NT2/D1 (cell line): Measurements from ENCODE around the gene SSU72.
"Not testable (repeated sequence)": the region's sequence is repeated elsewhere in the genome, so short reads cannot be mapped to it uniquely, and the experiment has no call there.

ENCODE experiments used
- DNase-seq: peaks from one replicate; pipeline ENCODE4 v3.0.0-alpha.2; 2011; ENCODE audit warnings: low read depth, low spot score
- H3K27me3 ChIP-seq: 2 replicates; pipeline ENCODE4 v1.6.0; 2011; ENCODE audit warnings: mild to moderate bottlenecking; ENCODE audit not compliant: insufficient read length, insufficient read depth
- H3K36me3 ChIP-seq: 2 replicates; pipeline ENCODE4 v1.6.1; 2011; ENCODE audit warnings: mild to moderate bottlenecking, low read length, mixed read lengths; ENCODE audit not compliant: insufficient read depth, insufficient read length
- H3K4me1 ChIP-seq: 2 replicates; pipeline ENCODE4 v1.5.1; 2011; ENCODE audit not compliant: insufficient read depth, insufficient read length
- H3K4me3 ChIP-seq: 2 replicates; pipeline ENCODE4 v1.5.1; 2011; ENCODE audit warnings: low read depth; ENCODE audit not compliant: insufficient read length
- H3K9ac ChIP-seq: 2 replicates; pipeline ENCODE4 v1.6.0; 2011; ENCODE audit warnings: low read depth; ENCODE audit not compliant: insufficient read length
- H3K9me3 ChIP-seq: 2 replicates; pipeline ENCODE4 v1.5.1; 2011; ENCODE audit warnings: mild to moderate bottlenecking, low read length; ENCODE audit not compliant: insufficient read depth
- SUZ12 ChIP-seq: IDR thresholded peaks from 2 replicates; pipeline ENCODE4 v1.6.1; 2011; ENCODE audit not compliant: insufficient read length, insufficient read depth; ENCODE audit errors: extremely low read depth
- YY1 ChIP-seq: IDR thresholded peaks from 2 replicates; pipeline ENCODE4 v1.6.1; 2011; ENCODE audit not compliant: insufficient read length, insufficient read depth
- ZNF274 ChIP-seq: IDR thresholded peaks from 2 replicates; pipeline ENCODE4 v1.6.1; 2011; ENCODE audit warnings: mild to moderate bottlenecking, low read depth, low read length

Gene SSU72

GRCh38 chr1:1598051-1598719 is 23.5 kb upstream of the SSU72 start:
- Histone ChIP-seq H3K27me3 (peaks cover 23% of the 10 kb centered on the region), H3K4me3 (no peak overlapping the region), H3K36me3 (no peaks in the 10 kb centered on the region), H3K9me3 (no peaks in the 10 kb centered on the region), H3K4me1 (peaks cover 33% of the 10 kb centered on the region), H3K9ac (peak overlapping the region; percentile 46)
- TF ChIP-seq YY1 (no peak), ZNF274 (no peak), SUZ12 (no peak)
- DNase-seq: no peak

- Histone ChIP-seq H3K9ac (peak overlapping the region; percentile 51), H3K9me3 (no peaks in the 10 kb centered on the region), H3K36me3 (no peaks in the 10 kb centered on the region), H3K27me3 (peaks cover 23% of the 10 kb centered on the region), H3K4me3 (peak overlapping the region; percentile 12), H3K4me1 (peaks cover 32% of the 10 kb centered on the region)
- TF ChIP-seq YY1 (no peak), ZNF274 (no peak), SUZ12 (no peak)
- no peak for DNase-seq
These were observed 22.7 kb upstream of the SSU72 start for GRCh38 chr1:1597275-1597930.

GRCh38 chr1:1596493-1597274 is 22.0 kb upstream of the SSU72 start:
- TF ChIP-seq YY1 (no peak), SUZ12 (no peak), ZNF274 (no peak)
- Histone ChIP-seq H3K4me1 (peaks cover 30% of the 10 kb centered on the region), H3K9me3 (no peaks in the 10 kb centered on the region), H3K4me3 (no peak overlapping the region), H3K27me3 (peaks cover 20% of the 10 kb centered on the region), H3K9ac (peak overlapping the region; percentile 51), H3K36me3 (no peaks in the 10 kb centered on the region)
- no peak for DNase-seq

GRCh38 chr1:1595341-1595740 is 20.7 kb upstream of the SSU72 start:
- H3K27me3 ChIP-seq, H3K9ac ChIP-seq, H3K36me3 ChIP-seq, H3K4me3 ChIP-seq, DNase-seq, H3K9me3 ChIP-seq: not testable (repeated sequence)
- peaks cover 25% of the 10 kb centered on the region for H3K4me1 ChIP-seq

GRCh38 chr1:1594602-1595260 is 20.1 kb upstream of the SSU72 start:
- no peak for DNase-seq
- Histone ChIP-seq H3K27me3 (peaks cover 7% of the 10 kb centered on the region), H3K36me3 (no peaks in the 10 kb centered on the region), H3K9me3 (no peaks in the 10 kb centered on the region), H3K9ac (no peak overlapping the region), H3K4me3 (no peak overlapping the region), H3K4me1 (peaks cover 25% of the 10 kb centered on the region)
- TF ChIP-seq SUZ12: no peak
- TF ChIP-seq YY1: no peak
- TF ChIP-seq ZNF274: no peak

GRCh38 chr1:1593834-1594601 is 19.4 kb upstream of the SSU72 start:
- Histone ChIP-seq H3K4me3 (no peak overlapping the region), H3K9ac (peak overlapping the region; percentile 5), H3K9me3 (no peaks in the 10 kb centered on the region), H3K27me3 (peaks cover 7% of the 10 kb centered on the region), H3K4me1 (peaks cover 22% of the 10 kb centered on the region), H3K36me3 (no peaks in the 10 kb centered on the region)
- TF ChIP-seq SUZ12 (no peak), ZNF274 (no peak), YY1 (no peak)
- DNase-seq: no peak
